ENCODE data around the gene STARD13.

The STARD13 gene, protein sequence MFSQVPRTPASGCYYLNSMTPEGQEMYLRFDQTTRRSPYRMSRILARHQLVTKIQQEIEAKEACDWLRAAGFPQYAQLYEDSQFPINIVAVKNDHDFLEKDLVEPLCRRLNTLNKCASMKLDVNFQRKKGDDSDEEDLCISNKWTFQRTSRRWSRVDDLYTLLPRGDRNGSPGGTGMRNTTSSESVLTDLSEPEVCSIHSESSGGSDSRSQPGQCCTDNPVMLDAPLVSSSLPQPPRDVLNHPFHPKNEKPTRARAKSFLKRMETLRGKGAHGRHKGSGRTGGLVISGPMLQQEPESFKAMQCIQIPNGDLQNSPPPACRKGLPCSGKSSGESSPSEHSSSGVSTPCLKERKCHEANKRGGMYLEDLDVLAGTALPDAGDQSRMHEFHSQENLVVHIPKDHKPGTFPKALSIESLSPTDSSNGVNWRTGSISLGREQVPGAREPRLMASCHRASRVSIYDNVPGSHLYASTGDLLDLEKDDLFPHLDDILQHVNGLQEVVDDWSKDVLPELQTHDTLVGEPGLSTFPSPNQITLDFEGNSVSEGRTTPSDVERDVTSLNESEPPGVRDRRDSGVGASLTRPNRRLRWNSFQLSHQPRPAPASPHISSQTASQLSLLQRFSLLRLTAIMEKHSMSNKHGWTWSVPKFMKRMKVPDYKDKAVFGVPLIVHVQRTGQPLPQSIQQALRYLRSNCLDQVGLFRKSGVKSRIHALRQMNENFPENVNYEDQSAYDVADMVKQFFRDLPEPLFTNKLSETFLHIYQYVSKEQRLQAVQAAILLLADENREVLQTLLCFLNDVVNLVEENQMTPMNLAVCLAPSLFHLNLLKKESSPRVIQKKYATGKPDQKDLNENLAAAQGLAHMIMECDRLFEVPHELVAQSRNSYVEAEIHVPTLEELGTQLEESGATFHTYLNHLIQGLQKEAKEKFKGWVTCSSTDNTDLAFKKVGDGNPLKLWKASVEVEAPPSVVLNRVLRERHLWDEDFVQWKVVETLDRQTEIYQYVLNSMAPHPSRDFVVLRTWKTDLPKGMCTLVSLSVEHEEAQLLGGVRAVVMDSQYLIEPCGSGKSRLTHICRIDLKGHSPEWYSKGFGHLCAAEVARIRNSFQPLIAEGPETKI

DNA sequence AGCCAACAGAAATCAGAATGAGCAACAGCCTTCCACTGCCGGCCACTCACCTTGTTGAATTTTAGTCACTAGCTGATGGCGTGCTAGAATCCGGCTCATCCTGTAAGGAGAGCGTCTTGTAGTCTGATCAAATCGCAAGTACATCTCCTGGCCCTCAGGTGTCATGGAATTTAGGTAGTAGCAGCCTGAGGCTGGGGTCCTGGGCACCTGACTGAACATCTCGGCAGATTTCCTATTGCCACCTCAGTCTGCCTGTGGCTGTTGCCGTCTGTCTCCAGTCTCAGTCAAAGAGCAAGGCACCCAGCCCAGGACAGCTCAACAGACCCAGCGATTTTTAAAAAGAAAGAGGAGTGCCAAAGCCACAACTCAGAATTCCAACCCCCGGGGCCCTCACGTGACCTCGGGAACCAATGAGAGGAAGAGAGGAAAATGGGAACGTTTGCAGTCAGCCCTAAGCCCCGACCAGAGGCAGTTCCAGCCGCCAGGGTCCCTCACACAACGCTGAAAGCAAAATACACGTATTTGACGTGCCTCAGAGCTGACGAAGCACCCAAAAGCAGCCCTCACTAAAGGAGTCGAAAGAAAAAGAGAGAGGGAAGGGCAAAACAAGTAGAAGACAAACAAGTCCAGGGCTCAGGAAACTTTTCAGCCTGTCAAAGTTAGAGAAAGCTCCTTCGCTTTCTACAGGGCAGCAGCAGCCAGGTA is at the start of gene STARD13:
Gene STARD13, minus strand, starts transcription at position 336 of the 705 bp plus-strand sequence. Its CDS starts 117 bp downstream, at position 219.
- H3K4me1 ChIP-seq (ENCODE audit: control insufficient read depth in 1 of 2, insufficient read depth in 2 of 2, low read length in 2 of 2) = peaks cover 0 to 15% of the 10 kb centered on the region in 2 donors
- peak within 1 kb of the TSS; percentile 99 for H3K27ac ChIP-seq (ENCODE audit: low read length)
- H3K4me3 ChIP-seq (ENCODE audit: low read depth in 1 of 2, low read length in 2 of 2) = peak within 1 kb of the TSS; percentile 88
- H3K36me3 ChIP-seq (ENCODE audit: control insufficient read depth in 1 of 2, insufficient read depth in 2 of 2, low read length in 2 of 2) = peaks cover 0 to 19% of the 10 kb centered on the region in 2 donors
- H3K27me3 ChIP-seq (ENCODE audit: low read depth, low read length) = no peaks in the 10 kb centered on the region
- H3K9me3 ChIP-seq (ENCODE audit: control insufficient read depth in 1 of 2, low read length in 2 of 2) = no peaks in the 10 kb centered on the region

- H3K9me3 ChIP-seq (ENCODE audit: control insufficient read depth in 1 of 2, low read length in 2 of 2) = no peaks in the 10 kb centered on the region
- no peaks in the 10 kb centered on the region for H3K27me3 ChIP-seq (ENCODE audit: low read depth, low read length)
- H3K4me3 ChIP-seq (ENCODE audit: low read depth in 1 of 2, low read length in 2 of 2) = no peak overlapping the region
- H3K36me3 ChIP-seq (ENCODE audit: control insufficient read depth in 1 of 2, insufficient read depth in 2 of 2, low read length in 2 of 2) = no peaks in the 10 kb centered on the region
- H3K4me1 ChIP-seq (ENCODE audit: control insufficient read depth in 1 of 2, insufficient read depth in 2 of 2, low read length in 2 of 2) = no peaks in the 10 kb centered on the region
- H3K27ac ChIP-seq (ENCODE audit: low read length) = no peak overlapping the region
These were observed 49.3 kb upstream of the STARD13 start for GRCh38 chr13:33334831-33335230.

DNA sequence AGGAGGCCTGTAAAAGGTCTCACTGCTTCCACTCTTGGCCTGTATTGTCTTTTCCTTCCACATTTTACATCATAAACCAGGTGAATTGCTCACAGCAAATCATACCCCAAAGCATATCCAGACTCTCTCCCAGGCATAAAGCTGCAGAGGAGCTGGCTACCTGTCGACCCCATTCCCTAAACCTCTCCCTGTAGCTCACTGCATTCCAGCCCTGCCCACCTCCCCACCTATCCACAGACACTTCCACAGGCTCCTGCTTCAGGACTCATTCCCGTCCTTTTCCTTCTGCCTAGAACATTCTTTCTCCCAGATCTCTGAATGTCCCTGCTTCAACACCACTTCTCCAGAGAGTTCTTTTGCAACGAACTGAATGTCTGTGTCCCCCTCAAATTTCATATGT is 46.4 kb upstream of the STARD13 start:
- Histone ChIP-seq H3K27me3 (ENCODE audit: low read depth, low read length) (no peaks in the 10 kb centered on the region), H3K27ac (ENCODE audit: low read length) (no peak overlapping the region), H3K4me3 (ENCODE audit: low read depth in 1 of 2, low read length in 2 of 2) (no peak overlapping the region), H3K9me3 (ENCODE audit: control insufficient read depth in 1 of 2, low read length in 2 of 2) (no peaks in the 10 kb centered on the region), H3K36me3 (ENCODE audit: control insufficient read depth in 1 of 2, insufficient read depth in 2 of 2, low read length in 2 of 2) (no peaks in the 10 kb centered on the region), H3K4me1 (ENCODE audit: control insufficient read depth in 1 of 2, insufficient read depth in 2 of 2, low read length in 2 of 2) (no peaks in the 10 kb centered on the region)

- no peak overlapping the region for H3K27ac ChIP-seq (ENCODE audit: low read length)
- H3K4me3 ChIP-seq (ENCODE audit: low read depth in 1 of 2, low read length in 2 of 2) = no peak overlapping the region
- no peaks in the 10 kb centered on the region for H3K27me3 ChIP-seq (ENCODE audit: low read depth, low read length)
- H3K36me3 ChIP-seq (ENCODE audit: control insufficient read depth in 1 of 2, insufficient read depth in 2 of 2, low read length in 2 of 2) = no peaks in the 10 kb centered on the region
- H3K4me1 ChIP-seq (ENCODE audit: control insufficient read depth in 1 of 2, insufficient read depth in 2 of 2, low read length in 2 of 2) = no peaks in the 10 kb centered on the region
- H3K9me3 ChIP-seq (ENCODE audit: control insufficient read depth in 1 of 2, low read length in 2 of 2) = no peaks in the 10 kb centered on the region
These were observed 44.9 kb upstream of the STARD13 start for GRCh38 chr13:33330483-33330882.

DNA sequence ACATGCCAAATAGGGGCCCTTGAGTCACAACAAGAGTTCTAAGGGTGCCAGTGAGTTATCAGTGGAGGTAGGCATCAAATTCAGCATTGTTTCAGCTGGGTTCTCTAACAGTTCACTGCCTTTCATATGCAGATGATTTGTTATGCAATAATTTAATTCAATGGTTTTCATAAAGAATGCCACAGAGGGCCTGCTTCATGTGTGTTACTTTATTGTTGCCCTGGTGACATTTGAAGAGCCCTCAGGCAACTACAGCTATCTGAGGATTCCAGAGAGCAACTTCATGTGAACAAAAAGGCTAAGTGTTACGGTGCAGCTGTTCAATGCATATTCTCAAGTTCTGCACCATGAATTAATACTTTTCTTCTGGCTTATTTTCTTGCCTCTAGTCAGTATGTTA is 43.1 kb upstream of the STARD13 start:
- H3K4me1 ChIP-seq (ENCODE audit: control insufficient read depth in 1 of 2, insufficient read depth in 2 of 2, low read length in 2 of 2) = peaks cover 0 to 5% of the 10 kb centered on the region in 2 donors
- no peak overlapping the region for H3K27ac ChIP-seq (ENCODE audit: low read length)
- no peaks in the 10 kb centered on the region for H3K36me3 ChIP-seq (ENCODE audit: control insufficient read depth in 1 of 2, insufficient read depth in 2 of 2, low read length in 2 of 2)
- no peaks in the 10 kb centered on the region for H3K9me3 ChIP-seq (ENCODE audit: control insufficient read depth in 1 of 2, low read length in 2 of 2)
- H3K27me3 ChIP-seq (ENCODE audit: low read depth, low read length) = no peaks in the 10 kb centered on the region
- H3K4me3 ChIP-seq (ENCODE audit: low read depth in 1 of 2, low read length in 2 of 2) = no peak overlapping the region

DNA sequence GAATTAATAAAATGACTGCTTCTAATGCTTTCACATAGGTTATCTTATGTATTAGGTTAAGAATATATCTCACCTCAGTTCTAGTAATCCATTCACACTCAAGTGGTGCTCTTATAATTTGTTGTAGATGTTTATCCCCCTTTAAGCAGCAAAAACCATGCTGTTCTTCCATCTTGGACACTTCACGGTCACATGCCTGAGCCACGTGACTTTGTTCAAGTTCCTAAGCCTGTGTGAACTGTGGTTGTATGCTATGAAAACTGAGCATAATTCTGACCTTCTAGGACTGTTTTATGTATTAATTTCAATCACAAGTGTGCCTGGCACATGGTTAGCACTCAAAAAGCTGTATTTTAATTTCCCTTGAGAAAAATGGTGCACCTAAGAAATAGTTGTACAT is 41.2 kb upstream of the STARD13 start:
- no peak overlapping the region for H3K4me3 ChIP-seq (ENCODE audit: low read depth in 1 of 2, low read length in 2 of 2)
- H3K4me1 ChIP-seq (ENCODE audit: control insufficient read depth in 1 of 2, insufficient read depth in 2 of 2, low read length in 2 of 2) = peaks cover 0 to 5% of the 10 kb centered on the region in 2 donors
- H3K9me3 ChIP-seq (ENCODE audit: control insufficient read depth in 1 of 2, low read length in 2 of 2) = no peaks in the 10 kb centered on the region
- H3K27me3 ChIP-seq (ENCODE audit: low read depth, low read length) = no peaks in the 10 kb centered on the region
- no peaks in the 10 kb centered on the region for H3K36me3 ChIP-seq (ENCODE audit: control insufficient read depth in 1 of 2, insufficient read depth in 2 of 2, low read length in 2 of 2)
- H3K27ac ChIP-seq (ENCODE audit: low read length) = no peak overlapping the region

- H3K27ac ChIP-seq (ENCODE audit: low read length) = no peak overlapping the region
- no peaks in the 10 kb centered on the region for H3K9me3 ChIP-seq (ENCODE audit: control insufficient read depth in 1 of 2, low read length in 2 of 2)
- no peak overlapping the region for H3K4me3 ChIP-seq (ENCODE audit: low read depth in 1 of 2, low read length in 2 of 2)
- H3K4me1 ChIP-seq (ENCODE audit: control insufficient read depth in 1 of 2, insufficient read depth in 2 of 2, low read length in 2 of 2) = peaks cover 0 to 8% of the 10 kb centered on the region in 2 donors
- H3K36me3 ChIP-seq (ENCODE audit: control insufficient read depth in 1 of 2, insufficient read depth in 2 of 2, low read length in 2 of 2) = no peaks in the 10 kb centered on the region
- H3K27me3 ChIP-seq (ENCODE audit: low read depth, low read length) = no peaks in the 10 kb centered on the region
These were observed 40.7 kb upstream of the STARD13 start for GRCh38 chr13:33326246-33326645.

DNA sequence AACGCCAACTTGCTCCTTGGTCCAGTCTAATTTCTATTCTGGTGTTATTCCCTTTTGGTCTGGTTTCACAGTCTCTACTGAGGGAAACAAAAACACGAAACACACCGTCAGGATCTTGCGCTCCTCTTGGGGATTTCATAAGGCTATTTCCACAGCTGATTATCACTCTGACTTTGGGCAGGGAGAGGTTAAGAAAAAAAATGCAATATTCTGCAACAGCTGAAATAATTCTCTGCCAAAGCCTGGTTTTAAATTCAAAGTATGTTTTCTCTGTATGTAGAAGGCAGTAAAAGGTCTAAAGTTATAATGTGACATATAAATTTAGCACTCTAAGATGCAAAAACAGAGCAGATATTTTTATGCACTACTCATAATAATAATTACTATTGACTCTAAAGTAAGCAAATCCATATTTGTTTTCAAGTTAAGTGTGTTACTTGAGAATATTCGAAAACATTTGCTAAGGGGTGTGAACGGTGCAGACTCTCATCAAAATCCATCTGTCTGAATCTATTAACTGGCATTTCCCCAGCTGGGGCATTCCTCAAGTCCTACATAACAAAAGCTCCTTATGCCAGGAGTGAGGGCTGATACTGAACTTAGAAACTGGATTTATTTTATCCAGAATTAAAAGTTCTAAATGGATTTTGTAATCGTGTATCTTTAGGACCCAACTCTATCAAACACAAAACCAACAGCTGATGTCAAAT is 38.4 kb upstream of the STARD13 start:
- Histone ChIP-seq H3K4me1 (ENCODE audit: control insufficient read depth in 1 of 2, insufficient read depth in 2 of 2, low read length in 2 of 2) (peaks cover 0 to 8% of the 10 kb centered on the region in 2 donors), H3K9me3 (ENCODE audit: control insufficient read depth in 1 of 2, low read length in 2 of 2) (no peaks in the 10 kb centered on the region), H3K27ac (ENCODE audit: low read length) (no peak overlapping the region), H3K4me3 (ENCODE audit: low read depth in 1 of 2, low read length in 2 of 2) (no peak overlapping the region), H3K27me3 (ENCODE audit: low read depth, low read length) (no peaks in the 10 kb centered on the region), H3K36me3 (ENCODE audit: control insufficient read depth in 1 of 2, insufficient read depth in 2 of 2, low read length in 2 of 2) (no peaks in the 10 kb centered on the region)

GRCh38 chr13:33322965-33323668 is 37.6 kb upstream of the STARD13 start:
- H3K9me3 ChIP-seq (ENCODE audit: control insufficient read depth in 1 of 2, low read length in 2 of 2) = no peaks in the 10 kb centered on the region
- peaks cover 0 to 8% of the 10 kb centered on the region in 2 donors for H3K4me1 ChIP-seq (ENCODE audit: control insufficient read depth in 1 of 2, insufficient read depth in 2 of 2, low read length in 2 of 2)
- H3K36me3 ChIP-seq (ENCODE audit: control insufficient read depth in 1 of 2, insufficient read depth in 2 of 2, low read length in 2 of 2) = no peaks in the 10 kb centered on the region
- peak overlapping the region; percentile 60 for H3K27ac ChIP-seq (ENCODE audit: low read length)
- H3K4me3 ChIP-seq (ENCODE audit: low read depth in 1 of 2, low read length in 2 of 2) = no peak overlapping the region
- no peaks in the 10 kb centered on the region for H3K27me3 ChIP-seq (ENCODE audit: low read depth, low read length)

DNA sequence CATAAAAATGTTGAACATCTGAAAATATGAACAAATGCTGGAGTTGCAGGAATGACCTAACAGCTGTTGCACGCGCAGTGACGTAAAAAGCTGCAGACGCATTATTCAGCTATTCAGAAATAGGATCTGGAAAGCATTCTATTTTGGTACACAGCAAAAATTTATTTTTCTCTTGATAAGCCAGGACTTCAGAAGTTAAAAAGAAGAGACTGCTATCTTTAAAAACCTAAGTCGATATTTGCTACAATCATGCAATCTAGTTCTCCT is 36.9 kb upstream of the STARD13 start:
- Histone ChIP-seq H3K36me3 (ENCODE audit: control insufficient read depth in 1 of 2, insufficient read depth in 2 of 2, low read length in 2 of 2) (no peaks in the 10 kb centered on the region), H3K4me1 (ENCODE audit: control insufficient read depth in 1 of 2, insufficient read depth in 2 of 2, low read length in 2 of 2) (peaks cover 0 to 8% of the 10 kb centered on the region in 2 donors), H3K27ac (ENCODE audit: low read length) (peak overlapping the region; percentile 60), H3K27me3 (ENCODE audit: low read depth, low read length) (no peaks in the 10 kb centered on the region), H3K9me3 (ENCODE audit: control insufficient read depth in 1 of 2, low read length in 2 of 2) (no peaks in the 10 kb centered on the region), H3K4me3 (ENCODE audit: low read depth in 1 of 2, low read length in 2 of 2) (peak overlapping the region in 1 of 2 donors; percentile 30)

Measured in muscle layer of duodenum (tissue), 2 donors.